ENCODE data around the gene ATP12A.

Gene ATP12A

GRCh38 chr13:24649688-24650043, 30.5 kb upstream of the ATP12A start:
- H3K4me3 Mint-ChIP-seq = no peak overlapping the region
- peaks cover 4% of the 10 kb centered on the region for H3K9me3 Mint-ChIP-seq
- DNase-seq = no peak
- TF ChIP-seq, protein P1, sequence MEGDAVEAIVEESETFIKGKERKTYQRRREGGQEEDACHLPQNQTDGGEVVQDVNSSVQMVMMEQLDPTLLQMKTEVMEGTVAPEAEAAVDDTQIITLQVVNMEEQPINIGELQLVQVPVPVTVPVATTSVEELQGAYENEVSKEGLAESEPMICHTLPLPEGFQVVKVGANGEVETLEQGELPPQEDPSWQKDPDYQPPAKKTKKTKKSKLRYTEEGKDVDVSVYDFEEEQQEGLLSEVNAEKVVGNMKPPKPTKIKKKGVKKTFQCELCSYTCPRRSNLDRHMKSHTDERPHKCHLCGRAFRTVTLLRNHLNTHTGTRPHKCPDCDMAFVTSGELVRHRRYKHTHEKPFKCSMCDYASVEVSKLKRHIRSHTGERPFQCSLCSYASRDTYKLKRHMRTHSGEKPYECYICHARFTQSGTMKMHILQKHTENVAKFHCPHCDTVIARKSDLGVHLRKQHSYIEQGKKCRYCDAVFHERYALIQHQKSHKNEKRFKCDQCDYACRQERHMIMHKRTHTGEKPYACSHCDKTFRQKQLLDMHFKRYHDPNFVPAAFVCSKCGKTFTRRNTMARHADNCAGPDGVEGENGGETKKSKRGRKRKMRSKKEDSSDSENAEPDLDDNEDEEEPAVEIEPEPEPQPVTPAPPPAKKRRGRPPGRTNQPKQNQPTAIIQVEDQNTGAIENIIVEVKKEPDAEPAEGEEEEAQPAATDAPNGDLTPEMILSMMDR (IDR thresholded peaks at IDR 0.05) = no peak
- H3K27ac Mint-ChIP-seq = no peak overlapping the region
- H3K36me3 Mint-ChIP-seq (ENCODE audit: low read depth) = no peaks in the 10 kb centered on the region
- peaks cover 7% of the 10 kb centered on the region for H3K4me1 Mint-ChIP-seq
- peaks cover 4% of the 10 kb centered on the region for H3K27me3 Mint-ChIP-seq (ENCODE audit: low read depth, poor library complexity)

DNA sequence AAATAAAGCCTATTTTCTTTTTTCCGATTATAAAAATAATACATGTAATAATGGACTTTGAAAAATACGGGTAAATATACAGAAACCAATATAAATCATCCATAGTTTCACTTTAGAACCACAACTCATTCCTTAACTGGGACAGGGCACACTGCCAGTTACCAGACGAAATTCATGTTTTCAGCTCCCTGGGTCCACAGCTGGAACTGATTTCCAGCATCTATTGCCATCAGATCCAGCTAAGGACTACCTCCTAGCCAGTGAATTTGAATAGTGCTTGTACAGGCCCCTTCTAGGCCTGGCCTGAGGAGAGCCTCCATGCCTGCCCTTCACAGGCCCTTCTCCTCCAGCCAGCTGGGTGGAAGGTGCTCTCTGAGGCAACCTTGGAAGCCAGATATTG, 30.0 kb upstream of the ATP12A start:
- peaks cover 4% of the 10 kb centered on the region for H3K27me3 Mint-ChIP-seq (ENCODE audit: low read depth, poor library complexity)
- TF ChIP-seq, protein P1 (IDR thresholded peaks at IDR 0.05) = no peak
- DNase-seq = no peak
- H3K27ac Mint-ChIP-seq = no peak overlapping the region
- H3K9me3 Mint-ChIP-seq = peaks cover 4% of the 10 kb centered on the region
- no peak overlapping the region for H3K4me3 Mint-ChIP-seq
- H3K36me3 Mint-ChIP-seq (ENCODE audit: low read depth) = no peaks in the 10 kb centered on the region
- H3K4me1 Mint-ChIP-seq = peaks cover 7% of the 10 kb centered on the region

DNA sequence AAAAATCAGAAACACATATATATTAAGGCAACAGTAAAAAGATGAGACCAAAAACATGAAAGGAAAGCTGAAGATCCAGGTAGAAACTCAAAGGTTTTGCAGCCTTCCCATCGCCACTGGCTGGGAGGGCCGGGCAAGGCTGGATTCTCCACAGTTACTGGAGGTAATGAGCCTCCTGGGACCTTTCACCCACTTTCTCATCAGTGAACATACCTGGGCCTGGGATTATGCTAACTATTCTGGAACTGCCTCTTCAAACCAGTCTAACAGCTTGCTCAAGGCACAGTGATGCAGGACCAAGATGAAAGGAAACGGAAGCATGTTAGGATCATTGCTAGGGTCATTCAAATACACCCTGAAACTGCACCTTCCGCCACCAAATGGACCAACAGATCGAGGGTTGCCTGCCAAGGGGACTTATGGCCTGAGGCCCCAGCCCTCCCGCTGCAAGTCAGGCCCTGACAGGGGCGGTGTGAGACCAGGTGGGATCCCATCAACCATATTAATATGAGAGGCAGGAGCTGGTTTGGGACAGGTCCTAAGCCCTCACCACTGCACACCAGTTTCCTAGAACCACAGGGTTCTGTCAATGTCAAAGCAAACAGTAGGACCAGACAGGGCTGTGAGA, 28.4 kb upstream of the ATP12A start:
- no peaks in the 10 kb centered on the region for H3K36me3 Mint-ChIP-seq (ENCODE audit: low read depth)
- H3K27me3 Mint-ChIP-seq (ENCODE audit: low read depth, poor library complexity) = peaks cover under 1% of the 10 kb centered on the region
- H3K9me3 Mint-ChIP-seq = peaks cover 1% of the 10 kb centered on the region
- peaks cover 7% of the 10 kb centered on the region for H3K4me1 Mint-ChIP-seq
- TF ChIP-seq, protein P1 (IDR thresholded peaks at IDR 0.05) = no peak
- no peak for DNase-seq
- H3K4me3 Mint-ChIP-seq = no peak overlapping the region
- no peak overlapping the region for H3K27ac Mint-ChIP-seq

- H3K9me3 Mint-ChIP-seq = no peaks in the 10 kb centered on the region
- H3K36me3 Mint-ChIP-seq (ENCODE audit: low read depth) = no peaks in the 10 kb centered on the region
- DNase-seq = no peak
- no peak overlapping the region for H3K27ac Mint-ChIP-seq
- H3K4me3 Mint-ChIP-seq = no peak overlapping the region
- TF ChIP-seq, protein P1 (IDR thresholded peaks at IDR 0.05) = no peak
- H3K4me1 Mint-ChIP-seq = peaks cover 7% of the 10 kb centered on the region
- H3K27me3 Mint-ChIP-seq (ENCODE audit: low read depth, poor library complexity) = no peaks in the 10 kb centered on the region
These were observed 27.8 kb upstream of the ATP12A start for GRCh38 chr13:24652359-24652758.

GRCh38 chr13:24654741-24655140, 25.5 kb upstream of the ATP12A start:
- no peak for DNase-seq
- H3K4me3 Mint-ChIP-seq = no peak overlapping the region
- peaks cover 11% of the 10 kb centered on the region for H3K4me1 Mint-ChIP-seq
- no peaks in the 10 kb centered on the region for H3K9me3 Mint-ChIP-seq
- TF ChIP-seq, protein P1 (IDR thresholded peaks at IDR 0.05) = no peak
- peaks cover 5% of the 10 kb centered on the region for H3K27me3 Mint-ChIP-seq (ENCODE audit: low read depth, poor library complexity)
- H3K27ac Mint-ChIP-seq = no peak overlapping the region
- H3K36me3 Mint-ChIP-seq (ENCODE audit: low read depth) = no peaks in the 10 kb centered on the region

- TF ChIP-seq, protein P1 (IDR thresholded peaks at IDR 0.05) = no peak
- Mint-ChIP-seq H3K4me1 (peaks cover 6% of the 10 kb centered on the region), H3K36me3 (ENCODE audit: low read depth) (no peaks in the 10 kb centered on the region), H3K9me3 (no peaks in the 10 kb centered on the region), H3K27me3 (ENCODE audit: low read depth, poor library complexity) (peaks cover 9% of the 10 kb centered on the region), H3K4me3 (no peak overlapping the region), H3K27ac (no peak overlapping the region)
- DNase-seq = no peak
These were observed 21.0 kb upstream of the ATP12A start for GRCh38 chr13:24659239-24659638.
